Measurements from ENCODE around the gene GABBR1.

DNA sequence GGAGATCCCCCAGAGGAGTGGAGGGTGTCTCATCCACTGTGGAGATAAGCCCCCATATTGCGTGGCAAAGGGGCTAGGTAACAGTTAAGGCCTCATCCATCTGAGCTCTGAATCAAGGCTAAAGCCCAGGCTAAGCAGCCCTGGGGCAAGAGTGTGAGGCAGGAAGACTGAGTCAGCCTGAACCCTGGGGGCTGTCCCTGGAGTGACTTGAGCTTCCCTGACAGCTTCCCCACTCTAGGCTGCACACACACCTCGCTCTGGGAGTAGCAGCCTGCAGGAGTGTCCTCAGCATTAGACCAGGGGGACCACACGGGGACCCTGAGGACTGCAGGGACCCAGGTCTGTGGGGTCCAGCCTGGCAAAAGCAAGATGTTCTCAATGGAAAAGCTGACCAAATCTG is 101.3 kb downstream of the GABBR1 start:
- TF ChIP-seq, protein P1, sequence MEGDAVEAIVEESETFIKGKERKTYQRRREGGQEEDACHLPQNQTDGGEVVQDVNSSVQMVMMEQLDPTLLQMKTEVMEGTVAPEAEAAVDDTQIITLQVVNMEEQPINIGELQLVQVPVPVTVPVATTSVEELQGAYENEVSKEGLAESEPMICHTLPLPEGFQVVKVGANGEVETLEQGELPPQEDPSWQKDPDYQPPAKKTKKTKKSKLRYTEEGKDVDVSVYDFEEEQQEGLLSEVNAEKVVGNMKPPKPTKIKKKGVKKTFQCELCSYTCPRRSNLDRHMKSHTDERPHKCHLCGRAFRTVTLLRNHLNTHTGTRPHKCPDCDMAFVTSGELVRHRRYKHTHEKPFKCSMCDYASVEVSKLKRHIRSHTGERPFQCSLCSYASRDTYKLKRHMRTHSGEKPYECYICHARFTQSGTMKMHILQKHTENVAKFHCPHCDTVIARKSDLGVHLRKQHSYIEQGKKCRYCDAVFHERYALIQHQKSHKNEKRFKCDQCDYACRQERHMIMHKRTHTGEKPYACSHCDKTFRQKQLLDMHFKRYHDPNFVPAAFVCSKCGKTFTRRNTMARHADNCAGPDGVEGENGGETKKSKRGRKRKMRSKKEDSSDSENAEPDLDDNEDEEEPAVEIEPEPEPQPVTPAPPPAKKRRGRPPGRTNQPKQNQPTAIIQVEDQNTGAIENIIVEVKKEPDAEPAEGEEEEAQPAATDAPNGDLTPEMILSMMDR (IDR thresholded peaks at IDR 0.05): no peak
- TF ChIP-seq POLR2A (IDR thresholded peaks at IDR 0.05; ENCODE audit: low read depth) (no peak), EP300 (IDR thresholded peaks at IDR 0.05) (no peak)

Data from esophagus muscularis mucosa (tissue), 4 donors.